H1 (cell line): ENCODE results near the gene RBM14. TPM values are rescaled to one million over a fixed set of nuclear protein-coding genes. Genes with fewer than 3 reads are reported as not detected.
"Not testable (repeated sequence)": the region's sequence is repeated elsewhere in the genome, so short reads cannot be mapped to it uniquely, and the experiment has no call there.

ENCODE experiments used
- CTCF ChIA-PET: fragments of 300-600 bp; sonication (Branson Sonifier 250); formaldehyde crosslinking; loops from one replicate; lab custom pipeline; 2021; ENCODE audit not compliant: partially characterized antibody; lab: Charles Lee
- POLR2A ChIA-PET: fragments of 300-600 bp; sonication (Branson Sonifier 250); formaldehyde crosslinking; loops from one replicate; lab custom pipeline; 2021; ENCODE audit warnings: inconsistent platforms; ENCODE audit not compliant: partially characterized antibody; lab: Charles Lee
- DNase-seq, 2 experiments: peaks; one replicate each; pipeline versions ENCODE4 v3.0.0 to v3.0.0-alpha.2; 2010 to 2022; ENCODE audit warnings: low spot score in 2 of 2, low read depth in 1 of 2, mixed read lengths in 1 of 2
- FAIRE-seq: peaks from 2 replicates; lab custom pipeline; 2011; peaks lifted over from hg19 to GRCh38; lab: Jason Lieb, UNC
- H2AFZ ChIP-seq: 2 replicates; pipeline ENCODE4 v1.8.1; 2012; ENCODE audit warnings: low read length, inconsistent platforms
- H2AK5ac ChIP-seq: 2 replicates; pipeline ENCODE4 v1.6.1; 2013; ENCODE audit warnings: low read depth, low read length
- H2BK120ac ChIP-seq: replicated peaks from 2 replicates; pipeline ENCODE3; 2013; ENCODE audit warnings: low read depth, low read length, inconsistent platforms
- H2BK12ac ChIP-seq: 2 replicates; pipeline ENCODE4 v1.6.1; 2013; ENCODE audit warnings: low read depth, low read length
- H2BK15ac ChIP-seq: 2 replicates; pipeline ENCODE4 v1.6.1; 2013; ENCODE audit warnings: low read length
- H2BK20ac ChIP-seq: 2 replicates; pipeline ENCODE4 v1.6.1; 2013; ENCODE audit warnings: low read length
- H2BK5ac ChIP-seq: 2 replicates; pipeline ENCODE4 v1.6.1; 2013; ENCODE audit warnings: low read depth, low read length
- H3K14ac ChIP-seq: 2 replicates; pipeline ENCODE4 v1.6.1; 2013; ENCODE audit warnings: inconsistent platforms; ENCODE audit not compliant: insufficient read length
- H3K18ac ChIP-seq: 2 replicates; pipeline ENCODE4 v1.6.1; 2013; ENCODE audit warnings: low read length; ENCODE audit errors: extremely low read depth
- H3K23ac ChIP-seq: 2 replicates; pipeline ENCODE4 v1.6.1; 2013; ENCODE audit warnings: inconsistent platforms; ENCODE audit not compliant: insufficient read length
- H3K23me2 ChIP-seq: 2 replicates; pipeline ENCODE4 v1.6.1; 2013; ENCODE audit warnings: low read depth, low read length
- H3K27ac ChIP-seq: 2 replicates; pipeline ENCODE4 v1.6.1; 2011; ENCODE audit warnings: low read depth, low read length, inconsistent platforms
- H3K27me3 ChIP-seq, 4 experiments: replicated peaks in 1 of 4; 1 replicate in 1 of 4; 2 replicates in 3 of 4; pipeline versions ENCODE4 v1.6.1 to v1.8.1; 2011 to 2013; ENCODE audit warnings: low read length in 3 of 4, mild to moderate bottlenecking in 3 of 4, inconsistent platforms in 2 of 4, mixed read lengths in 2 of 4, moderate library complexity in 1 of 4; ENCODE audit not compliant: control insufficient read depth in 3 of 4, insufficient read depth in 3 of 4; ENCODE audit errors: extremely low read depth in 1 of 4
- H3K36me3 ChIP-seq, 4 experiments: 2 replicates each; pipeline versions ENCODE4 v1.6.1 to v1.8.1; 2011 to 2013; ENCODE audit warnings: mild to moderate bottlenecking in 4 of 4, low read length in 3 of 4, moderate library complexity in 2 of 4, control low read depth in 1 of 4, inconsistent platforms in 1 of 4; ENCODE audit not compliant: insufficient read depth in 4 of 4, control insufficient read depth in 2 of 4
- H3K4ac ChIP-seq: replicated peaks from 2 replicates; pipeline ENCODE3; 2013; ENCODE audit warnings: low read length, low read depth, mixed read lengths, inconsistent platforms; ENCODE audit not compliant: insufficient read length
- H3K4me1 ChIP-seq, 4 experiments: replicated peaks in 1 of 4; 1 replicate in 1 of 4; 2 replicates in 3 of 4; pipeline versions ENCODE4 v1.6.1 to v1.8.1; 2011 to 2013; ENCODE audit warnings: low read length in 3 of 4, inconsistent platforms in 2 of 4, mixed read lengths in 1 of 4; ENCODE audit not compliant: insufficient read depth in 4 of 4, control insufficient read depth in 3 of 4
- H3K4me2 ChIP-seq, 2 experiments: 2 replicates each; pipeline versions ENCODE4 v1.6.1 to v1.8.1; 2011 to 2013; ENCODE audit warnings: low read depth in 2 of 2, low read length in 2 of 2, control low read depth in 1 of 2, inconsistent platforms in 1 of 2, mild to moderate bottlenecking in 1 of 2; ENCODE audit not compliant: insufficient read depth in 1 of 2
- H3K4me3 ChIP-seq, 4 experiments: fragments of 200-600, 300-600 bp in 1 of 4; sonication (generic), shearing (Covaris generic), sonication (Bioruptor Twin) in 1 of 4; 2 replicates each; pipeline versions ENCODE4 v1.5.1 to v1.8.1; 2011 to 2016; ENCODE audit warnings: low read length in 4 of 4, low read depth in 3 of 4, control low read depth in 2 of 4, inconsistent platforms in 2 of 4, mild to moderate bottlenecking in 2 of 4, mixed read lengths in 1 of 4, moderate library complexity in 1 of 4; ENCODE audit not compliant: insufficient read depth in 2 of 4; ENCODE audit errors: extremely low read depth in 1 of 4
- H3K56ac ChIP-seq: replicated peaks from 2 replicates; pipeline ENCODE3; 2013; ENCODE audit warnings: low read depth, mild to moderate bottlenecking, mixed read lengths, low read length, inconsistent platforms; ENCODE audit not compliant: insufficient read length
- H3K79me1 ChIP-seq: 2 replicates; pipeline ENCODE4 v1.6.1; 2013; ENCODE audit warnings: low read depth, low read length, control low read depth
- H3K79me2 ChIP-seq, 2 experiments: 2 replicates each; pipeline versions ENCODE4 v1.6.1 to v1.8.1; 2012 to 2013; ENCODE audit warnings: low read length in 2 of 2, mild to moderate bottlenecking in 2 of 2, inconsistent platforms in 1 of 2; ENCODE audit not compliant: insufficient read depth in 2 of 2, control insufficient read depth in 1 of 2
- H3K9ac ChIP-seq, 4 experiments: replicated peaks in 1 of 4; 1 replicate in 1 of 4; 2 replicates in 3 of 4; pipeline versions ENCODE4 v1.6.1 to v1.8.1; 2011 to 2013; ENCODE audit warnings: low read depth in 3 of 4, low read length in 3 of 4, control low read depth in 2 of 4, mild to moderate bottlenecking in 2 of 4, moderate library complexity in 2 of 4, inconsistent platforms in 1 of 4; ENCODE audit errors: extremely low read depth in 1 of 4
- H3K9me3 ChIP-seq, 2 experiments: 2 replicates each; pipeline versions ENCODE4 v1.6.1 to v1.8.1; 2012 to 2013; ENCODE audit warnings: mild to moderate bottlenecking in 2 of 2, moderate library complexity in 2 of 2, control low read depth in 1 of 2, inconsistent platforms in 1 of 2, low read depth in 1 of 2, low read length in 1 of 2, mixed read lengths in 1 of 2; ENCODE audit not compliant: insufficient read depth in 2 of 2
- H4K20me1 ChIP-seq, 2 experiments: replicated peaks in 1 of 2; 2 replicates each; pipeline versions ENCODE3 to v1.8.1; 2011 to 2013; ENCODE audit warnings: inconsistent platforms in 2 of 2, low read length in 2 of 2, mild to moderate bottlenecking in 1 of 2; ENCODE audit not compliant: insufficient read depth in 2 of 2, control insufficient read depth in 1 of 2
- H4K5ac ChIP-seq: 2 replicates; pipeline ENCODE4 v1.6.1; 2013; ENCODE audit warnings: low read length, low read depth, mixed read lengths, inconsistent platforms; ENCODE audit not compliant: insufficient read length
- H4K8ac ChIP-seq: 2 replicates; pipeline ENCODE4 v1.8.0; 2013; ENCODE audit warnings: mild to moderate bottlenecking, moderate library complexity, low read length, inconsistent platforms; ENCODE audit not compliant: insufficient read depth; ENCODE audit errors: extremely low read depth
- H4K91ac ChIP-seq: replicated peaks from 2 replicates; pipeline ENCODE3; 2013; ENCODE audit warnings: low read length, mixed read lengths, inconsistent platforms; ENCODE audit not compliant: insufficient read length
- WGBS, 2 experiments: shearing (Covaris generic) in 1 of 2; methylation state at CpG; one replicate each; pipeline versions ENCODE4 v1.1.6 to v1.1.7; 2013 to 2015; ENCODE audit warnings: low lambda C conversion rate in 2 of 2, mixed read lengths in 2 of 2, inconsistent platforms in 1 of 2, low coverage in 1 of 2, missing lambda C conversion rate in 1 of 2; ENCODE audit not compliant: insufficient replicate concordance in 2 of 2, insufficient coverage in 1 of 2, insufficient read length in 1 of 2; ENCODE audit errors: extremely low coverage in 1 of 2, missing lambda C conversion rate in 1 of 2; 5-methylcytosine and 5-hydroxymethylcytosine counted together
- polyA plus RNA-seq, 7 experiments: library from polyadenylated mRNA; depleted of rRNA in 3 of 7; stranded (reverse) in 5 of 7; unstranded in 2 of 7; fragments of >200 nt in 5 of 7; fragments of 200-250 nt in 2 of 7; gene quantifications; 1 replicate in 5 of 7; 2 replicates in 1 of 7; 4 replicates in 1 of 7; pipeline versions ENCODE4 v1.2.1 to v1.2.3, GENCODE V29; 2011 to 2013; ENCODE audit warnings: missing spikeins in 2 of 7, mixed read lengths in 2 of 7
- total RNA-seq: library from RNA; stranded (reverse); fragmentation: NEBNext Ultra II Directional; extraction: Animal tissue kit (Norgen Biotek cat#: 25700); gene quantifications from 2 replicates; pipeline ENCODE4 v1.2.1, GENCODE V29; 2021

Gene RBM14
- total and polyA plus RNA-seq, 2 of the 8 experiments (the other 6 are each of a cell fraction or from before 2014, with no cell fraction given) = 67.2 to 142 TPM

- H4K5ac ChIP-seq, H2BK12ac ChIP-seq, H3K27ac ChIP-seq, H4K8ac ChIP-seq, H3K4ac ChIP-seq, H3K79me2 ChIP-seq, H3K23me2 ChIP-seq, H4K91ac ChIP-seq, H2BK15ac ChIP-seq, H3K9me3 ChIP-seq, H3K14ac ChIP-seq, H3K23ac ChIP-seq, H3K4me2 ChIP-seq, H3K4me1 ChIP-seq, DNase-seq, FAIRE-seq, H4K20me1 ChIP-seq, H3K56ac ChIP-seq, H2AFZ ChIP-seq, H3K9ac ChIP-seq, H2BK5ac ChIP-seq, H3K79me1 ChIP-seq, H2BK120ac ChIP-seq, H2AK5ac ChIP-seq, H3K27me3 ChIP-seq, H2BK20ac ChIP-seq, H3K18ac ChIP-seq, H3K4me3 ChIP-seq: not testable (repeated sequence)
- WGBS, 2 experiments = 93% methylated on average over 3 of the region's 3 CpGs; no CpG with 5 or more reads in 1 of the 2 experiments
- CTCF ChIA-PET = interaction anchor here (0.6 to 3.5 kb wide), 5 partner anchors 10 to 77 kb away, joined by 3 to 15 read pairs (median 3); partner anchors contain the start of genes CCDC87 and CCS
- peaks cover 6 to 22% (median 10%) of the 10 kb centered on the region in 4 experiments; a peak in 6 of 8 replicates for H3K36me3 ChIP-seq
- POLR2A ChIA-PET = interaction anchor here (1.1 to 65.3 kb wide), 3 partner anchors 14 to 36 kb away, joined by 3 to 2165 read pairs (median 3); partner anchors contain the start of genes CCDC87, RBM14 and RBM4
Observed at GRCh38 chr11:66606608-66607007, 9.8 kb upstream of the RBM14 start.
